T follicular helper cell (primary cell): ENCODE measurements around the gene EMC8.

Experiments
- DNase-seq: peaks from one replicate; pipeline ENCODE4 v3.0.0-alpha.2; 2020; ENCODE audit warnings: low read depth

EMC8 gene

DNA sequence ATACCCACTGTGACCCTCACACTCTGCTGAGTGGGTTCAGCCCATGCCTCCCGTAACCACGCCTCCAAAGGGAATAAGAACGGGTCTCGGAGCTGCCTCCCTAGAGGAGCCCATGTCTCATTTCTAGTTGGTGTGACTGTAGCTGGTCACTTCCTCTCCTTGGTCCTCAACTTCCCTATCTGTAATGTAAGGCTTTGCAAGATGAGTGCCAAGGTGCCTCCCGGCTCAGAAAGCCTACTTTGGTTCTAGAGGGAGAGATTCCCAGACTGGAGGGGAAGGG lies 69.2 kb downstream of the EMC8 start:
- DNase-seq = no peak

DNA sequence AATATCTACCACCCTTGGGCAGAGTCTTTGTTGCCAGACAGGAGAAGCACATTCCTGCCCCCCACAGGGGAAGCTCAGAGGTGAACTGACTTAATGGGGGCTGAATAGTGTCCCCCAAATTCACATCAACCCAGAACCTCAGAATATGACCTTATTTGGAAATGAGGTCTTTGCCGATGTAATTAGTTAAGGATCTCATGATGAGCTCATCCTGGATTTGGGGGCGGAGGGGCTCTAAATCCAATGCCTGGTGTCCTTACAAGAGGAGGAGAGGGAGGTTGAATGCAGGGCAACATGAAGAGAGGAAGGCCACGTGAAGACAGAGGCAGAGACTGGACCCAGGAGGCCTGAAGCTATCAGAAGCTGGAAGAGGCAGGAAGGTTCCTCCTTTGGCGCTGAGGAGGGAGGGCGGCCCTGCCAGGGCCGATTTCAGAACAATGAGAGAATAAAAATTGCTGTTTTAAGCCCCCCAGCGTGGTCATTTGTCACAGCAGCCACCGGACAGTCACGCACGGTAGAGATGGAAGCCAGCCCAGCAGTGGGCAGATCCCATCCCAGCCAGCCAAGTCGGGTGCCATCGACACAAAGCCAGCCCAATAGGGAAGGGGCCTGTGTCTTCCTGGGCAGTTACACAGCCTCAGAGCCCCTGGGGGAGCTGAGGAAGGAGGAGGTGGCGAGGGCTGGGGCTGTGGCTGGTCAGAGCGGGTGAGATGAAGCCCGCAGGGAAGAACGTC lies 69.7 kb downstream of the EMC8 start:
- DNase-seq = no peak

DNA sequence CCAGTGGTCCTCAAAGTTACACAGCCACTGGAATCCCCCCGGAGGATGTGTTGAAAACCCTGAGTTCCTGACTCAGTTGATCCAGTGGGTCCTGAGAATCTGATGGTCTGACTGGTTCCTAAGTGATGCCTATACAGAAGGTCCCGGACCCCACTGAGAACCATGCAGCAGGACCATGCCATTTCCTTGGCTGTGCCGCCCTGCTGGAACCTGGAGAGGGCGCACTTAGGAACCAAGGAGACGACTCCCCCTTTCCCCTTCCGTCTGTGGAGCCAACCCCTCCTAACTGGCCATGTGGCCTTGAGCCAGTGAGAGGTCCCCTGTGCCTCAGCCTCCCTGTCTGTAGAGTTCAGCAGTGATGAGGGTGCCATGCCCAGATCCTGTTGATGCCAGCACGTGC lies 70.5 kb downstream of the EMC8 start:
- no peak for DNase-seq
